ENCODE data around the gene ANTXR2. TPM values are rescaled to one million over a fixed set of nuclear protein-coding genes. Genes with fewer than 3 reads are reported as not detected.

Gene ANTXR2
- total and polyA plus RNA-seq, 2 donors: 5.7 to 13.4 TPM

- H3K9me3 ChIP-seq (ENCODE audit: control insufficient read depth in 2 of 2, insufficient read depth in 1 of 2, low read length in 1 of 2): no peaks in the 10 kb centered on the region
- H3K27ac ChIP-seq (ENCODE audit: low read depth in 1 of 2, low read length in 1 of 2): no peak overlapping the region
- no peaks in the 10 kb centered on the region for H3K27me3 ChIP-seq (ENCODE audit: control insufficient read depth in 2 of 2, insufficient read depth in 1 of 2, low read length in 1 of 2)
- no peak overlapping the region for H3K4me3 ChIP-seq (ENCODE audit: low read length in 2 of 2)
- DNase-seq (ENCODE audit: low read depth in 6 of 9, low spot score in 9 of 9): no peak
- no peaks in the 10 kb centered on the region for H3K36me3 ChIP-seq (ENCODE audit: control insufficient read depth in 2 of 2, insufficient read depth in 2 of 2, low read length in 1 of 2)
- H3K4me1 ChIP-seq (ENCODE audit: control insufficient read depth in 2 of 2, insufficient read depth in 2 of 2, low read length in 2 of 2): no peaks in the 10 kb centered on the region
- WGBS: 96% methylated on average over 1 of the region's 1 CpG
Measured at GRCh38 chr4:79979785-79980437, 93.1 kb downstream of the ANTXR2 start.

- Histone ChIP-seq H3K4me1 (ENCODE audit: control insufficient read depth in 2 of 2, insufficient read depth in 2 of 2, low read length in 2 of 2) (no peaks in the 10 kb centered on the region), H3K4me3 (ENCODE audit: low read length in 2 of 2) (no peak overlapping the region), H3K27me3 (ENCODE audit: control insufficient read depth in 2 of 2, insufficient read depth in 1 of 2, low read length in 1 of 2) (no peaks in the 10 kb centered on the region), H3K9me3 (ENCODE audit: control insufficient read depth in 2 of 2, insufficient read depth in 1 of 2, low read length in 1 of 2) (no peaks in the 10 kb centered on the region), H3K27ac (ENCODE audit: low read depth in 1 of 2, low read length in 1 of 2) (no peak overlapping the region), H3K36me3 (ENCODE audit: control insufficient read depth in 2 of 2, insufficient read depth in 2 of 2, low read length in 1 of 2) (no peaks in the 10 kb centered on the region)
- WGBS: 96% methylated on average over 7 of the region's 7 CpGs
- no peak for DNase-seq (ENCODE audit: low read depth in 6 of 9, low spot score in 9 of 9)
Measured at GRCh38 chr4:79977131-79977840, 95.7 kb downstream of the ANTXR2 start.

GRCh38 chr4:79964400-79965211 is 108.4 kb downstream of the ANTXR2 start:
- H3K27ac ChIP-seq (ENCODE audit: low read depth in 1 of 2, low read length in 1 of 2): peak overlapping the region in 1 of 2 donors; percentile 66
- H3K4me1 ChIP-seq (ENCODE audit: control insufficient read depth in 2 of 2, insufficient read depth in 2 of 2, low read length in 2 of 2): no peaks in the 10 kb centered on the region
- H3K9me3 ChIP-seq (ENCODE audit: control insufficient read depth in 2 of 2, insufficient read depth in 1 of 2, low read length in 1 of 2): peaks cover 1 to 7% of the 10 kb centered on the region in 2 donors
- WGBS: 95% methylated on average over 60 of the region's 60 CpGs
- DNase-seq (ENCODE audit: low read depth in 6 of 9, low spot score in 9 of 9): peak in 6 of 9 donors; percentile 1 to 59 (median 26)
- peak overlapping the region in 1 of 2 donors; percentile 40 for H3K4me3 ChIP-seq (ENCODE audit: low read length in 2 of 2)
- no peaks in the 10 kb centered on the region for H3K36me3 ChIP-seq (ENCODE audit: control insufficient read depth in 2 of 2, insufficient read depth in 2 of 2, low read length in 1 of 2)
- H3K27me3 ChIP-seq (ENCODE audit: control insufficient read depth in 2 of 2, insufficient read depth in 1 of 2, low read length in 1 of 2): no peaks in the 10 kb centered on the region

GRCh38 chr4:79964020-79964399 is 109.0 kb downstream of the ANTXR2 start:
- H3K27me3 ChIP-seq (ENCODE audit: control insufficient read depth in 2 of 2, insufficient read depth in 1 of 2, low read length in 1 of 2): no peaks in the 10 kb centered on the region
- H3K4me3 ChIP-seq (ENCODE audit: low read length in 2 of 2): peak overlapping the region in 1 of 2 donors; percentile 40
- no peaks in the 10 kb centered on the region for H3K36me3 ChIP-seq (ENCODE audit: control insufficient read depth in 2 of 2, insufficient read depth in 2 of 2, low read length in 1 of 2)
- peaks cover 1 to 7% of the 10 kb centered on the region in 2 donors for H3K9me3 ChIP-seq (ENCODE audit: control insufficient read depth in 2 of 2, insufficient read depth in 1 of 2, low read length in 1 of 2)
- H3K27ac ChIP-seq (ENCODE audit: low read depth in 1 of 2, low read length in 1 of 2): peak overlapping the region in 1 of 2 donors; percentile 66
- no peak for DNase-seq (ENCODE audit: low read depth in 6 of 9, low spot score in 9 of 9)
- WGBS: 98% methylated on average over 8 of the region's 8 CpGs
- no peaks in the 10 kb centered on the region for H3K4me1 ChIP-seq (ENCODE audit: control insufficient read depth in 2 of 2, insufficient read depth in 2 of 2, low read length in 2 of 2)

- WGBS: 98% methylated on average over 7 of the region's 7 CpGs
- DNase-seq (ENCODE audit: low read depth in 6 of 9, low spot score in 9 of 9): no peak
- no peaks in the 10 kb centered on the region for H3K27me3 ChIP-seq (ENCODE audit: control insufficient read depth in 2 of 2, insufficient read depth in 1 of 2, low read length in 1 of 2)
- H3K36me3 ChIP-seq (ENCODE audit: control insufficient read depth in 2 of 2, insufficient read depth in 2 of 2, low read length in 1 of 2): no peaks in the 10 kb centered on the region
- H3K4me1 ChIP-seq (ENCODE audit: control insufficient read depth in 2 of 2, insufficient read depth in 2 of 2, low read length in 2 of 2): no peaks in the 10 kb centered on the region
- H3K9me3 ChIP-seq (ENCODE audit: control insufficient read depth in 2 of 2, insufficient read depth in 1 of 2, low read length in 1 of 2): peaks cover 1 to 4% of the 10 kb centered on the region in 2 donors
- no peak overlapping the region for H3K4me3 ChIP-seq (ENCODE audit: low read length in 2 of 2)
- no peak overlapping the region for H3K27ac ChIP-seq (ENCODE audit: low read depth in 1 of 2, low read length in 1 of 2)
Measured at GRCh38 chr4:79959652-79960051, 113.4 kb downstream of the ANTXR2 start.

DNA sequence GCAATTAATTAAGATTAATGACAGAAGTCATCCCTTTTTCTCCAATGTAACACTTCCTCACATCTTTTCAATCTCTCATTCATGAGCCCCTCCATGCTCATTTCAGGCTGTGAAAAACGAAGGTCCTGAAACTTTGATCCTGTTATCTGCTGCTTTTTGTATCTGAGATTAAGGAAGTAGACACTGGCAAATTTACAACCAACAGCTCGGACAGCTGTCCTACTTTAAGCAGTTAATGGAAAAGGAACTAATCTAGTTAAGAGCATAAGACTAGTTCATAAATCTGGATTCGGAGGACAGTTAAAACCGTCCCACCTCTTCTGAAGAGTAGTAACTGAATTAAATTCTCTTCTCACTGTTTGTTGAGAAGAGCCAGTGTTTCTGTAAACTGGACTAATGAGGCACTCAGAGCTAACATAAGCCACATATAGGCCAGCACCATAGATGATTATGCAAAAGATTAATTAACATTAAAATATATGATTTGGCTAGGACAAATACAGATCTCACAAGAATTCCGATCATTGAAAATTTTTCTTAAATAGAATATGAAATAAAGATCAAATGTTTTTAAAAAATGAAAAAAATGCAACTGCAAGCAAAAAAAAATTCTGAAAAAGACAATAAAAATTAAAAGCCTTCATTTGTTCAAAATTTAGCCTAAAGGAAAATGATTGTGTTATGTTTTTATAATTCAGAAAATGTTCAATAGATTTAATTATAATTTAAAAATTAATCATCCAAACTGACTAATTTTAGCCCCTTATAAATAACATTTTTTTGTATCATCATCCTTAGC is 114.4 kb downstream of the ANTXR2 start:
- Histone ChIP-seq H3K27me3 (ENCODE audit: control insufficient read depth in 2 of 2, insufficient read depth in 1 of 2, low read length in 1 of 2) (no peaks in the 10 kb centered on the region), H3K9me3 (ENCODE audit: control insufficient read depth in 2 of 2, insufficient read depth in 1 of 2, low read length in 1 of 2) (no peaks in the 10 kb centered on the region), H3K4me3 (ENCODE audit: low read length in 2 of 2) (no peak overlapping the region), H3K36me3 (ENCODE audit: control insufficient read depth in 2 of 2, insufficient read depth in 2 of 2, low read length in 1 of 2) (no peaks in the 10 kb centered on the region), H3K4me1 (ENCODE audit: control insufficient read depth in 2 of 2, insufficient read depth in 2 of 2, low read length in 2 of 2) (no peaks in the 10 kb centered on the region), H3K27ac (ENCODE audit: low read depth in 1 of 2, low read length in 1 of 2) (no peak overlapping the region)
- WGBS: 73% methylated on average over 5 of the region's 5 CpGs
- DNase-seq (ENCODE audit: low read depth in 6 of 9, low spot score in 9 of 9): no peak

GRCh38 chr4:79949178-79949577 is 123.9 kb downstream of the ANTXR2 start:
- Histone ChIP-seq H3K4me1 (ENCODE audit: control insufficient read depth in 2 of 2, insufficient read depth in 2 of 2, low read length in 2 of 2) (no peaks in the 10 kb centered on the region), H3K36me3 (ENCODE audit: control insufficient read depth in 2 of 2, insufficient read depth in 2 of 2, low read length in 1 of 2) (no peaks in the 10 kb centered on the region), H3K27me3 (ENCODE audit: control insufficient read depth in 2 of 2, insufficient read depth in 1 of 2, low read length in 1 of 2) (no peaks in the 10 kb centered on the region), H3K4me3 (ENCODE audit: low read length in 2 of 2) (no peak overlapping the region), H3K9me3 (ENCODE audit: control insufficient read depth in 2 of 2, insufficient read depth in 1 of 2, low read length in 1 of 2) (no peaks in the 10 kb centered on the region), H3K27ac (ENCODE audit: low read depth in 1 of 2, low read length in 1 of 2) (no peak overlapping the region)
- WGBS: 98% methylated on average over 2 of the region's 2 CpGs
- no peak for DNase-seq (ENCODE audit: low read depth in 6 of 9, low spot score in 9 of 9)

DNA sequence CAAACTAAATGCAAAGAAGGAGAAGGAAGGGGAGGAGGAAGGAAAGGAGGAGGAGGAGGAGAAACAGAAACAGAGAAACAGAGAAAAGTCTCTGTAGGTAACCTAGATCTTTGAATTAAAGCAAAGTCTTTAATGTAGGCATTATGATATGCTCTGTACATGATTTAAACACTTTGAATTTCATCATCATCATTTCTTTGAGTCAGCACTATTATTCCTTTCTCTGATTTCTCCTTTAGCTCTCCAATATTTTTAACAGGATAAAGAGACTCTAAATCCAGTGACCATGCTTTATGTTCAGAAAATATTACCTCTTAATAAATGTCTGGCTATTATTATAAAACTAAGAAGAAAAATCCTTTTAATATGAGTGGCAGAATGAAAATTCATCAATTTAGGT is 124.3 kb downstream of the ANTXR2 start:
- H3K27me3 ChIP-seq (ENCODE audit: control insufficient read depth in 2 of 2, insufficient read depth in 1 of 2, low read length in 1 of 2): no peaks in the 10 kb centered on the region
- H3K9me3 ChIP-seq (ENCODE audit: control insufficient read depth in 2 of 2, insufficient read depth in 1 of 2, low read length in 1 of 2): no peaks in the 10 kb centered on the region
- H3K4me3 ChIP-seq (ENCODE audit: low read length in 2 of 2): no peak overlapping the region
- DNase-seq (ENCODE audit: low read depth in 6 of 9, low spot score in 9 of 9): no peak
- no peaks in the 10 kb centered on the region for H3K36me3 ChIP-seq (ENCODE audit: control insufficient read depth in 2 of 2, insufficient read depth in 2 of 2, low read length in 1 of 2)
- H3K4me1 ChIP-seq (ENCODE audit: control insufficient read depth in 2 of 2, insufficient read depth in 2 of 2, low read length in 2 of 2): no peaks in the 10 kb centered on the region
- no peak overlapping the region for H3K27ac ChIP-seq (ENCODE audit: low read depth in 1 of 2, low read length in 1 of 2)

All from thymus (tissue), 11 donors.